Uterus (tissue), 4 donors: ENCODE data around the gene POLRMT. TPM values are rescaled to one million over a fixed set of nuclear protein-coding genes. Genes with fewer than 3 reads are reported as not detected.

Experiments used
- DNase-seq, 2 donors: peaks; one replicate each; pipeline ENCODE4 v3.0.0-alpha.2; 2019 to 2020
- H3K27ac ChIP-seq, 2 donors: fragments of 200-600 bp; sonication (generic); 1 replicate in 1 of 2; 2 replicates in 1 of 2; pipeline ENCODE4 v1.5.1; 2016 to 2018
- H3K27me3 ChIP-seq, 2 donors: fragments of 200-600 bp; sonication (generic); one replicate each; pipeline ENCODE4 v1.5.1; 2018 to 2019; ENCODE audit warnings: control low read depth in 1 of 2
- H3K36me3 ChIP-seq, 2 donors: fragments of 200-600 bp; sonication (generic); one replicate each; pipeline ENCODE4 v1.5.1; 2019; ENCODE audit warnings: control low read depth in 1 of 2
- H3K4me1 ChIP-seq, 2 donors: fragments of 200-600 bp; sonication (generic); one replicate each; pipeline ENCODE4 v1.5.1; 2018 to 2019; ENCODE audit warnings: control low read depth in 1 of 2
- H3K4me3 ChIP-seq, 2 donors: fragments of 200-600 bp; sonication (generic); 1 replicate in 1 of 2; 2 replicates in 1 of 2; pipeline ENCODE4 v1.5.1; 2018 to 2019; ENCODE audit warnings: mild to moderate bottlenecking in 1 of 2
- H3K9me3 ChIP-seq, 2 donors: fragments of 200-600 bp; sonication (generic); one replicate each; pipeline ENCODE4 v1.5.1; 2019; ENCODE audit warnings: control low read depth in 1 of 2
- CTCF ChIP-seq, 4 experiments: fragments of 200-600 bp in 2 of 4; fragments of 450-650 bp in 2 of 4; sonication (generic) in 2 of 4; IDR thresholded peaks; one replicate each; pipeline ENCODE4 v1.5.1; 2016 to 2019; ENCODE audit warnings: antibody characterized with exemption in 4 of 4, mild to moderate bottlenecking in 2 of 4, moderate library complexity in 1 of 4
- POLR2A ChIP-seq, 2 donors: fragments of 450-650 bp; IDR thresholded peaks; one replicate each; pipeline ENCODE4 v1.6.1; 2016; ENCODE audit warnings: antibody characterized with exemption in 2 of 2, mild to moderate bottlenecking in 1 of 2, moderate library complexity in 1 of 2
- intact Hi-C: fragments of 100-400 bp; cut with DNase I; formaldehyde crosslinking; loops from one replicate; pipeline ENCODE4 v1.15.1; 2023; ENCODE audit warnings: low total_unique reads
- total RNA-seq, 4 donors: library from RNA; depleted of rRNA in 3 of 4; stranded (reverse); fragments of >200 nt in 3 of 4; gene quantifications; one replicate each; pipeline versions ENCODE4 v1.1.0 to v1.2.4, GENCODE V29; 2014 to 2023
- donor health status: DM: yes; HTN: yes; CAD: no.

The POLRMT gene
- total RNA-seq, 4 donors from 2014 or later, result 10.5 to 42.0 (median 24.1) TPM

GRCh38 chr19:597406-598315 lies 35.7 kb downstream of the POLRMT start:
- no peaks in the 10 kb centered on the region for H3K4me1 ChIP-seq
- no peaks in the 10 kb centered on the region for H3K36me3 ChIP-seq
- DNase-seq, result no peak
- TF ChIP-seq POLR2A (IDR thresholded peaks at IDR 0.05) (no peak), CTCF (IDR thresholded peaks at IDR 0.05) (no peak)
- no peak overlapping the region for H3K27ac ChIP-seq
- no peaks in the 10 kb centered on the region for H3K27me3 ChIP-seq
- no peak overlapping the region for H3K4me3 ChIP-seq
- intact Hi-C loops, result no loop called here
- H3K9me3 ChIP-seq, result no peaks in the 10 kb centered on the region

GRCh38 chr19:596263-596655 lies 37.1 kb downstream of the POLRMT start:
- Histone ChIP-seq H3K4me3 (no peak overlapping the region), H3K27me3 (peaks cover 3 to 8% of the 10 kb centered on the region in 2 donors), H3K4me1 (no peaks in the 10 kb centered on the region), H3K9me3 (no peaks in the 10 kb centered on the region), H3K27ac (no peak overlapping the region), H3K36me3 (no peaks in the 10 kb centered on the region)
- no peak for TF ChIP-seq CTCF (IDR thresholded peaks at IDR 0.05)
- TF ChIP-seq POLR2A (IDR thresholded peaks at IDR 0.05), result no peak
- intact Hi-C loops, result no loop called here
- DNase-seq, result no peak

GRCh38 chr19:595326-596262 lies 37.7 kb downstream of the POLRMT start:
- Histone ChIP-seq H3K9me3 (no peaks in the 10 kb centered on the region), H3K36me3 (no peaks in the 10 kb centered on the region), H3K27me3 (peaks cover 6 to 15% of the 10 kb centered on the region in 2 donors), H3K4me3 (no peak overlapping the region), H3K27ac (no peak overlapping the region), H3K4me1 (peaks cover 0 to 5% of the 10 kb centered on the region in 2 donors)
- DNase-seq, result no peak
- intact Hi-C loops, result no loop called here
- no peak for TF ChIP-seq CTCF (IDR thresholded peaks at IDR 0.05)
- no peak for TF ChIP-seq POLR2A (IDR thresholded peaks at IDR 0.05)

GRCh38 chr19:594265-594870 lies 39.0 kb downstream of the POLRMT start:
- H3K9me3 ChIP-seq, result no peaks in the 10 kb centered on the region
- no peak for TF ChIP-seq POLR2A (IDR thresholded peaks at IDR 0.05)
- TF ChIP-seq CTCF (IDR thresholded peaks at IDR 0.05), result no peak
- no peak overlapping the region for H3K27ac ChIP-seq
- peaks cover 0 to 11% of the 10 kb centered on the region in 2 donors for H3K4me1 ChIP-seq
- H3K27me3 ChIP-seq, result peaks cover 6 to 16% of the 10 kb centered on the region in 2 donors
- DNase-seq, result no peak
- no peak overlapping the region for H3K4me3 ChIP-seq
- no peaks in the 10 kb centered on the region for H3K36me3 ChIP-seq
- intact Hi-C loops, result no loop called here
